ENCODE results near the gene NEK5. TPM values are rescaled to one million over a fixed set of nuclear protein-coding genes. Genes with fewer than 3 reads are reported as not detected.

The NEK5 gene
- total and polyA plus RNA-seq, 9 donors: 0.13 to 12.4 (median 0.50) TPM; not detected in 1

- TF ChIP-seq CTCF (IDR thresholded peaks at IDR 0.05) (no peak), POLR2A (IDR thresholded peaks at IDR 0.05) (no peak), EP300 (IDR thresholded peaks at IDR 0.05) (no peak)
- no peak overlapping the region for H3K27ac ChIP-seq
- H3K4me3 ChIP-seq: no peak overlapping the region
- intact Hi-C loops (cut with DNase I): no loop called here
- H3K36me3 ChIP-seq: no peaks in the 10 kb centered on the region
- WGBS, 3 donors: 38 to 41% (median 40%) methylated on average over 2 of the region's 2 CpGs
- no peaks in the 10 kb centered on the region for H3K27me3 ChIP-seq
- no peaks in the 10 kb centered on the region for H3K9me3 ChIP-seq
- no peak for DNase-seq
- H3K4me1 ChIP-seq (ENCODE audit: insufficient read depth): no peaks in the 10 kb centered on the region
Measured at GRCh38 chr13:52141299-52141698, 12.4 kb upstream of the NEK5 start.

- 81 to 92% (median 87%) methylated on average over 3 of the region's 3 CpGs for WGBS, 3 donors
- DNase-seq: no peak
- no peak overlapping the region for H3K27ac ChIP-seq
- no peaks in the 10 kb centered on the region for H3K27me3 ChIP-seq
- H3K4me1 ChIP-seq (ENCODE audit: insufficient read depth): no peaks in the 10 kb centered on the region
- H3K36me3 ChIP-seq: no peaks in the 10 kb centered on the region
- no peak overlapping the region for H3K4me3 ChIP-seq
- no peak for TF ChIP-seq POLR2A (IDR thresholded peaks at IDR 0.05)
- no peak for TF ChIP-seq CTCF (IDR thresholded peaks at IDR 0.05)
- TF ChIP-seq EP300 (IDR thresholded peaks at IDR 0.05): no peak
- intact Hi-C loops (cut with DNase I): no loop called here
- H3K9me3 ChIP-seq: no peaks in the 10 kb centered on the region
Measured at GRCh38 chr13:52137489-52137888, 8.6 kb upstream of the NEK5 start.

- no peak for DNase-seq
- Histone ChIP-seq H3K4me3 (no peak overlapping the region), H3K27me3 (no peaks in the 10 kb centered on the region), H3K27ac (no peak overlapping the region), H3K4me1 (ENCODE audit: insufficient read depth) (no peaks in the 10 kb centered on the region), H3K9me3 (no peaks in the 10 kb centered on the region), H3K36me3 (no peaks in the 10 kb centered on the region)
- TF ChIP-seq CTCF (IDR thresholded peaks at IDR 0.05): no peak
- no peak for TF ChIP-seq POLR2A (IDR thresholded peaks at IDR 0.05)
- TF ChIP-seq EP300 (IDR thresholded peaks at IDR 0.05): no peak
- intact Hi-C loops (cut with DNase I): no loop called here
Measured at GRCh38 chr13:52136763-52137162, 7.9 kb upstream of the NEK5 start.

GRCh38 chr13:52130641-52131040 is 1.8 kb upstream of the NEK5 start:
- DNase-seq: no peak
- intact Hi-C loops (cut with DNase I): no loop called here
- Histone ChIP-seq H3K36me3 (no peaks in the 10 kb centered on the region), H3K27me3 (no peaks in the 10 kb centered on the region), H3K4me3 (no peak overlapping the region), H3K27ac (no peak overlapping the region), H3K9me3 (no peaks in the 10 kb centered on the region), H3K4me1 (ENCODE audit: insufficient read depth) (no peaks in the 10 kb centered on the region)
- no peak for TF ChIP-seq POLR2A (IDR thresholded peaks at IDR 0.05)
- TF ChIP-seq EP300 (IDR thresholded peaks at IDR 0.05): no peak

- H3K27me3 ChIP-seq: no peaks in the 10 kb centered on the region
Measured at GRCh38 chr13:52127783-52128702, 830 bp downstream of the NEK5 start.

More at GRCh38 chr13:52127783-52128702, 830 bp downstream of the NEK5 start:
- TF ChIP-seq POLR2A (IDR thresholded peaks at IDR 0.05) (no peak), EP300 (IDR thresholded peaks at IDR 0.05) (no peak), CTCF (IDR thresholded peaks at IDR 0.05) (peak; percentile 18 to 50 (median 43))
- no peaks in the 10 kb centered on the region for H3K36me3 ChIP-seq
- H3K4me1 ChIP-seq (ENCODE audit: insufficient read depth): no peaks in the 10 kb centered on the region
- peak overlapping the region; percentile 61 for H3K4me3 ChIP-seq
- no peaks in the 10 kb centered on the region for H3K9me3 ChIP-seq
- DNase-seq: peak; percentile 23 to 54 (median 43)
- H3K27ac ChIP-seq: no peak overlapping the region
- intact Hi-C loops (cut with DNase I): loop anchor here in 3 of 4 donors (10.0 kb wide), 2 partner anchors 123 to 313 kb away; no protein-coding TSS in a partner anchor
- 1% methylated on average over 33 of the region's 33 CpGs for WGBS, 3 donors
